ENCODE measurements around the gene LDAF1. TPM values are rescaled to one million over a fixed set of nuclear protein-coding genes. Genes with fewer than 3 reads are reported as not detected.

Gene LDAF1
- total RNA-seq, 1 experiment from 2014 or later: 11.5 TPM

- intact Hi-C loops (cut with micrococcal nuclease): loop anchor here (1.0 kb wide), 1 partner anchor 137 kb away; no protein-coding TSS in a partner anchor
- peaks cover 12% of the 10 kb centered on the region for H3K79me2 ChIP-seq (ENCODE audit: low read length)
- H3F3A ChIP-seq (ENCODE audit: low read length, unreplicated experiment): no peaks in the 10 kb centered on the region
- H3K9me2 ChIP-seq (replicated peaks; ENCODE audit: low read length): no peaks in the 10 kb centered on the region
- H3K9me3 ChIP-seq (ENCODE audit: low read length): no peaks in the 10 kb centered on the region
- peak overlapping the region; percentile 57 for H3K4me2 ChIP-seq (ENCODE audit: low read length)
- H3K27me3 ChIP-seq (ENCODE audit: low read length): no peaks in the 10 kb centered on the region
- no TSS peak for BruUV-seq (replicated peaks)
- H3K9ac ChIP-seq (ENCODE audit: low read length): no peak overlapping the region
- ATAC-seq (peak; percentile 35), DNase-seq (peak; percentile 66)
- H3K36me3 ChIP-seq (ENCODE audit: low read depth, low read length): peaks cover 5% of the 10 kb centered on the region; the same call in 1 of the 2 replicates
- peak overlapping the region; percentile 68 for H3K27ac ChIP-seq (ENCODE audit: low read length)
- peaks cover 53% of the 10 kb centered on the region for H3K4me1 ChIP-seq (ENCODE audit: insufficient read depth, low read length)
- TF ChIP-seq EZH2 (IDR thresholded peaks at IDR 0.05; ENCODE audit: low read length, unreplicated experiment): no peak
- TF ChIP-seq EZH2phosphoT487 (IDR thresholded peaks at IDR 0.05; ENCODE audit: borderline replicate concordance, low read length): no peak
- no peak for TF ChIP-seq CTCF (conservative IDR thresholded peaks at IDR 0.05; ENCODE audit: low read depth, low read length)
- CTCF ChIA-PET: no interaction called here
- POLR2A ChIA-PET (ENCODE audit: unreplicated experiment): no interaction called here
- H2AFZ ChIP-seq (ENCODE audit: low read length): no peak overlapping the region
- H3K4me3 ChIP-seq (ENCODE audit: low read length): no peak overlapping the region
- no peaks in the 10 kb centered on the region; the same call in 1 of the 2 replicates for H4K20me1 ChIP-seq (ENCODE audit: low read length)
These were observed 5.1 kb downstream of the LDAF1 start for GRCh38 chr16:21163576-21163975.

- no peaks in the 10 kb centered on the region for H3F3A ChIP-seq (ENCODE audit: low read length, unreplicated experiment)
- no peak overlapping the region for H2AFZ ChIP-seq (ENCODE audit: low read length)
- ATAC-seq: no peak
- H3K4me2 ChIP-seq (ENCODE audit: low read length): no peak overlapping the region; the same call in 1 of the 2 replicates
- H3K9me3 ChIP-seq (ENCODE audit: low read length): no peaks in the 10 kb centered on the region
- CTCF ChIA-PET: no interaction called here
- intact Hi-C loops (cut with micrococcal nuclease): no loop called here
- H3K27ac ChIP-seq (ENCODE audit: low read length): peak overlapping the region; percentile 68
- no peaks in the 10 kb centered on the region for H3K27me3 ChIP-seq (ENCODE audit: low read length)
- H3K79me2 ChIP-seq (ENCODE audit: low read length): peaks cover 4% of the 10 kb centered on the region; the same call in 1 of the 2 replicates
- H4K20me1 ChIP-seq (ENCODE audit: low read length): no peaks in the 10 kb centered on the region; the same call in 1 of the 2 replicates
- no peaks in the 10 kb centered on the region for H3K9me2 ChIP-seq (replicated peaks; ENCODE audit: low read length)
- TF ChIP-seq CTCF (conservative IDR thresholded peaks at IDR 0.05; ENCODE audit: low read depth, low read length): no peak
- TF ChIP-seq EZH2 (IDR thresholded peaks at IDR 0.05; ENCODE audit: low read length, unreplicated experiment): no peak
- no peak for TF ChIP-seq EZH2phosphoT487 (IDR thresholded peaks at IDR 0.05; ENCODE audit: borderline replicate concordance, low read length)
- BruUV-seq (replicated peaks): no TSS peak
- POLR2A ChIA-PET (ENCODE audit: unreplicated experiment): interaction anchor here (0.7 kb wide), 1 partner anchor 69 kb away, joined by 3 read pairs; no protein-coding TSS in a partner anchor
- H3K4me3 ChIP-seq (ENCODE audit: low read length): no peak overlapping the region
- DNase-seq: no peak
- H3K36me3 ChIP-seq (ENCODE audit: low read depth, low read length): peaks cover 5% of the 10 kb centered on the region; the same call in 1 of the 2 replicates
- peaks cover 48% of the 10 kb centered on the region for H3K4me1 ChIP-seq (ENCODE audit: insufficient read depth, low read length)
- H3K9ac ChIP-seq (ENCODE audit: low read length): no peak overlapping the region
These were observed 6.2 kb downstream of the LDAF1 start for GRCh38 chr16:21164521-21165168.

- H3K79me2 ChIP-seq (ENCODE audit: low read length): no peaks in the 10 kb centered on the region
- BruUV-seq (replicated peaks): no TSS peak
- H3K9me3 ChIP-seq (ENCODE audit: low read length): no peaks in the 10 kb centered on the region
- H2AFZ ChIP-seq (ENCODE audit: low read length): no peak overlapping the region
- no peak overlapping the region for H3K9ac ChIP-seq (ENCODE audit: low read length)
- peak; percentile 23 for DNase-seq
- peak overlapping the region; percentile 82 for H3K27ac ChIP-seq (ENCODE audit: low read length)
- intact Hi-C loops (cut with micrococcal nuclease): no loop called here
- peaks cover 5% of the 10 kb centered on the region; the same call in 1 of the 2 replicates for H3K36me3 ChIP-seq (ENCODE audit: low read depth, low read length)
- no peak overlapping the region for H3K4me3 ChIP-seq (ENCODE audit: low read length)
- CTCF ChIA-PET: interaction anchor here (0.5 to 1.1 kb wide), 2 partner anchors 20 to 22 kb away, joined by 5 to 9 read pairs; no protein-coding TSS in a partner anchor
- ATAC-seq: no peak; the same call in 1 of the 2 replicates
- H3K9me2 ChIP-seq (replicated peaks; ENCODE audit: low read length): no peaks in the 10 kb centered on the region
- POLR2A ChIA-PET (ENCODE audit: unreplicated experiment): no interaction called here
- TF ChIP-seq EZH2 (IDR thresholded peaks at IDR 0.05; ENCODE audit: low read length, unreplicated experiment): no peak
- H4K20me1 ChIP-seq (ENCODE audit: low read length): no peaks in the 10 kb centered on the region; the same call in 1 of the 2 replicates
- H3F3A ChIP-seq (ENCODE audit: low read length, unreplicated experiment): no peaks in the 10 kb centered on the region
- peaks cover 35% of the 10 kb centered on the region for H3K4me1 ChIP-seq (ENCODE audit: insufficient read depth, low read length)
- H3K27me3 ChIP-seq (ENCODE audit: low read length): no peaks in the 10 kb centered on the region
- H3K4me2 ChIP-seq (ENCODE audit: low read length): peak overlapping the region; percentile 68
These were observed 8.1 kb downstream of the LDAF1 start for GRCh38 chr16:21166561-21166961.
